IMR-90 (cell line): Measurements from ENCODE around the gene TGFBR1. TPM values are rescaled to one million over a fixed set of nuclear protein-coding genes. Genes with fewer than 3 reads are reported as not detected.

Experiments used
- ATAC-seq: fragments of 200-7000 bp; cut with Tn5 transposase; 2 replicates; pipeline ENCODE4 v1.9.1; 2020; ENCODE audit warnings: low read depth, mild to moderate bottlenecking, moderate library complexity
- BruUV-seq: library from RNA; stranded (reverse); fragments of 400-500 nt; replicated peaks from 2 replicates; lab custom pipeline; 2021; lab: Mats Ljungman, UMichigan
- CTCF ChIA-PET: fragments of 300-600 bp; formaldehyde crosslinking; extraction: SDS; loops from one replicate; lab custom pipeline; 2021; ENCODE audit warnings: antibody characterized with exemption; lab: Yijun Ruan, JAX
- POLR2A ChIA-PET: fragments of 300-600 bp; sonication (Branson Sonifier 250); formaldehyde crosslinking; loops from one replicate; lab custom pipeline; 2022; ENCODE audit warnings: antibody characterized with exemption; ENCODE audit not compliant: unreplicated experiment; lab: Charles Lee
- DNase-seq: peaks from one replicate; pipeline ENCODE4 v3.0.0; 2013
- H2AFZ ChIP-seq: replicated peaks from 2 replicates; pipeline ENCODE3; 2013; ENCODE audit warnings: low read length, mild to moderate bottlenecking; ENCODE audit not compliant: poor library complexity
- H2AK5ac ChIP-seq: 2 replicates; pipeline ENCODE4 v1.6.1; 2013; ENCODE audit warnings: low read depth, low read length, inconsistent platforms
- H2AK9ac ChIP-seq: replicated peaks from 2 replicates; pipeline ENCODE3; 2013; ENCODE audit warnings: mild to moderate bottlenecking, low read depth, low read length, moderate library complexity; ENCODE audit not compliant: poor library complexity
- H2BK120ac ChIP-seq: 2 replicates; pipeline ENCODE4 v1.6.1; 2013; ENCODE audit warnings: low read depth, low read length, inconsistent platforms
- H2BK15ac ChIP-seq: 3 replicates; pipeline ENCODE4 v1.6.1; 2013; ENCODE audit warnings: low read depth, low read length, inconsistent platforms
- H2BK20ac ChIP-seq: 2 replicates; pipeline ENCODE4 v1.6.1; 2013; ENCODE audit warnings: low read depth, mild to moderate bottlenecking, inconsistent platforms, low read length, moderate library complexity
- H2BK5ac ChIP-seq: 2 replicates; pipeline ENCODE4 v1.6.1; 2013; ENCODE audit warnings: mild to moderate bottlenecking, low read depth, low read length, inconsistent platforms; ENCODE audit not compliant: poor library complexity, severe bottlenecking
- H3K14ac ChIP-seq: replicated peaks from 2 replicates; pipeline ENCODE4 v1.6.1; 2013; ENCODE audit warnings: low read depth, low read length, inconsistent platforms
- H3K18ac ChIP-seq: 2 replicates; pipeline ENCODE4 v1.6.1; 2013; ENCODE audit warnings: low read depth, low read length, control low read depth
- H3K23ac ChIP-seq: 2 replicates; pipeline ENCODE4 v1.6.1; 2013; ENCODE audit warnings: low read depth, low read length, inconsistent platforms
- H3K27ac ChIP-seq: 2 replicates; pipeline ENCODE4 v1.5.1; 2013; ENCODE audit warnings: mild to moderate bottlenecking, control low read depth, low read length; ENCODE audit not compliant: insufficient read depth
- H3K27me3 ChIP-seq: 2 replicates; pipeline ENCODE4 v1.6.1; 2013; ENCODE audit warnings: low read length; ENCODE audit not compliant: control insufficient read depth, insufficient read depth
- H3K36me3 ChIP-seq: 2 replicates; pipeline ENCODE4 v1.6.1; 2013; ENCODE audit warnings: low read length, mixed read lengths; ENCODE audit not compliant: control insufficient read depth, insufficient read depth
- H3K4ac ChIP-seq: 2 replicates; pipeline ENCODE4 v1.6.1; 2013; ENCODE audit warnings: low read depth, low read length, inconsistent platforms
- H3K4me1 ChIP-seq: 2 replicates; pipeline ENCODE4 v1.6.1; 2013; ENCODE audit warnings: low read length, mixed read lengths; ENCODE audit not compliant: control insufficient read depth, insufficient read depth
- H3K4me2 ChIP-seq: 2 replicates; pipeline ENCODE4 v1.6.1; 2013; ENCODE audit warnings: low read depth, mild to moderate bottlenecking, control low read depth, low read length, moderate library complexity
- H3K4me3 ChIP-seq: 2 replicates; pipeline ENCODE4 v1.5.1; 2013; ENCODE audit warnings: low read depth, mild to moderate bottlenecking, control low read depth, low read length, moderate library complexity; ENCODE audit not compliant: insufficient read depth
- H3K56ac ChIP-seq: 2 replicates; pipeline ENCODE4 v1.6.1; 2013; ENCODE audit warnings: low read length, inconsistent platforms; ENCODE audit not compliant: insufficient read depth; ENCODE audit errors: extremely low read depth
- H3K79me1 ChIP-seq, 2 experiments: 2 replicates each; pipeline ENCODE4 v1.6.1; 2013; ENCODE audit warnings: low read length in 2 of 2, inconsistent platforms in 1 of 2, low read depth in 1 of 2
- H3K9ac ChIP-seq: 2 replicates; pipeline ENCODE4 v1.6.1; 2013; ENCODE audit warnings: low read depth, low read length, control low read depth
- H3K9me1 ChIP-seq: 2 replicates; pipeline ENCODE4 v1.6.1; 2013; ENCODE audit warnings: low read length, inconsistent platforms; ENCODE audit not compliant: insufficient read depth
- H3K9me3 ChIP-seq: 2 replicates; pipeline ENCODE4 v1.6.1; 2013; ENCODE audit warnings: low read length; ENCODE audit not compliant: control insufficient read depth, insufficient read depth
- H4K20me1 ChIP-seq: 2 replicates; pipeline ENCODE4 v1.6.1; 2013; ENCODE audit warnings: low read length, inconsistent platforms; ENCODE audit not compliant: insufficient read depth
- H4K5ac ChIP-seq: 2 replicates; pipeline ENCODE4 v1.6.1; 2013; ENCODE audit warnings: mild to moderate bottlenecking, low read depth, low read length, control low read depth
- H4K8ac ChIP-seq, 2 experiments: 2 replicates each; pipeline ENCODE4 v1.6.1; 2013; ENCODE audit warnings: low read depth in 2 of 2, low read length in 2 of 2, control low read depth in 1 of 2, inconsistent platforms in 1 of 2
- H4K91ac ChIP-seq: 2 replicates; pipeline ENCODE4 v1.6.1; 2013; ENCODE audit warnings: low read depth, low read length, inconsistent platforms; ENCODE audit not compliant: insufficient read depth
- BHLHE40 ChIP-seq: fragments of 150-350 bp; IDR thresholded peaks from 2 replicates; pipeline ENCODE4 v1.6.1; 2016; ENCODE audit warnings: mild to moderate bottlenecking, low read depth, low read length
- CEBPB ChIP-seq: IDR thresholded peaks from 2 replicates; pipeline ENCODE4 v1.6.1; 2012; ENCODE audit warnings: low read depth, low read length, improper control_type of control experiment
- CHD1 ChIP-seq: IDR thresholded peaks from 2 replicates; pipeline ENCODE4 v1.6.1; 2012; ENCODE audit warnings: low read depth, low read length, improper control_type of control experiment
- CTCF ChIP-seq: conservative IDR thresholded peaks from 2 replicates; pipeline ENCODE4 v1.5.1; 2012; ENCODE audit warnings: mild to moderate bottlenecking, low read depth, low read length, improper control_type of control experiment
- FOS ChIP-seq: fragments of 150-350 bp; IDR thresholded peaks from 2 replicates; pipeline ENCODE4 v1.6.1; 2016; ENCODE audit warnings: low read depth, low read length
- MAFK ChIP-seq: IDR thresholded peaks from 2 replicates; pipeline ENCODE4 v1.6.1; 2012; ENCODE audit warnings: low read depth, low read length, improper control_type of control experiment
- MAZ ChIP-seq: IDR thresholded peaks from 2 replicates; pipeline ENCODE4 v1.6.1; 2012; ENCODE audit warnings: low read depth, mild to moderate bottlenecking, low read length, improper control_type of control experiment, moderate library complexity, borderline replicate concordance
- MXI1 ChIP-seq: IDR thresholded peaks from 2 replicates; pipeline ENCODE4 v1.6.1; 2012; ENCODE audit warnings: low read depth, mild to moderate bottlenecking, low read length, moderate library complexity, borderline replicate concordance
- NFE2L2 ChIP-seq: fragments of 150-350 bp; IDR thresholded peaks from 2 replicates; pipeline ENCODE4 v1.6.1; 2016; ENCODE audit warnings: low read depth, mild to moderate bottlenecking, low read length
- POLR2A ChIP-seq: IDR thresholded peaks from 2 replicates; pipeline ENCODE4 v1.6.1; 2012; ENCODE audit warnings: mild to moderate bottlenecking, low read depth, low read length
- RCOR1 ChIP-seq: IDR thresholded peaks from 2 replicates; pipeline ENCODE4 v1.6.1; 2012; ENCODE audit warnings: mild to moderate bottlenecking, low read length, improper control_type of control experiment; ENCODE audit not compliant: insufficient replicate concordance
- RFX5 ChIP-seq: IDR thresholded peaks from 2 replicates; pipeline ENCODE4 v1.8.0; 2012; ENCODE audit warnings: low read depth, mild to moderate bottlenecking, low read length, moderate library complexity
- SMC3 ChIP-seq: fragments of 150-350 bp; IDR thresholded peaks from 2 replicates; pipeline ENCODE4 v1.6.1; 2016; ENCODE audit warnings: low read depth, mild to moderate bottlenecking, antibody characterized with exemption, low read length, moderate library complexity
- USF2 ChIP-seq: fragments of 150-350 bp; IDR thresholded peaks from 2 replicates; pipeline ENCODE4 v1.6.1; 2017; ENCODE audit warnings: mild to moderate bottlenecking, antibody characterized with exemption, low read length, low read depth
- WGBS, 2 experiments: methylation state at CpG; one replicate each; pipeline versions ENCODE4 v1.1.5 to v1.1.7; 2013; ENCODE audit warnings: missing lambda C conversion rate in 2 of 2; ENCODE audit not compliant: insufficient read length in 1 of 2; ENCODE audit errors: extremely low coverage in 2 of 2; 5-methylcytosine and 5-hydroxymethylcytosine counted together
- dilution Hi-C: fragments of 300-500 bp; cut with HindIII; formaldehyde crosslinking; loops from one replicate; pipeline ENCODE4 v1.14.3; 2018; ENCODE audit warnings: low sequenced_read_pairs; ENCODE audit not compliant: unreplicated experiment
- in situ Hi-C: fragments of 300-500 bp; cut with MboI; formaldehyde crosslinking; loops from 3 replicates; pipeline ENCODE4 v1.14.3; 2019; ENCODE audit warnings: low sequenced_read_pairs, inconsistent platforms, mixed read lengths
- intact Hi-C: fragments of 100-400 bp; cut with micrococcal nuclease; formaldehyde crosslinking; loops from 2 replicates; pipeline ENCODE4 v1.10.0; 2022
- polyA plus RNA-seq, 3 experiments: library from polyadenylated mRNA; depleted of rRNA; stranded (reverse); fragments of >200 nt; gene quantifications; 2 replicates each; pipeline ENCODE4 v1.2.3, GENCODE V29; 2012; ENCODE audit warnings: low replicate concordance in 1 of 3
- total RNA-seq: library from RNA; depleted of rRNA; stranded (reverse); fragments of >200 nt; gene quantifications from 2 replicates; pipeline ENCODE4 v1.2.3, GENCODE V29; 2012

Gene TGFBR1
- total and polyA plus RNA-seq, 2 of the 4 experiments (the other 2 are of a cell fraction), result 15.1 to 75.3 TPM

- no CpG with 5 or more reads among the region's 3 CpGs for WGBS, 2 experiments
- Histone ChIP-seq H2AK9ac (no peak overlapping the region), H3K9ac (no peak overlapping the region), H3K9me1 (peaks cover 7% of the 10 kb centered on the region), H3K23ac (no peak overlapping the region), H2AK5ac (no peak overlapping the region), H3K4ac (no peak overlapping the region), H3K27me3 (no peaks in the 10 kb centered on the region), H2BK5ac (no peak overlapping the region), H2BK120ac (no peak overlapping the region), H3K14ac (no peak overlapping the region), H3K79me1 (peaks cover 38 to 75% of the 10 kb centered on the region in 2 experiments), H2BK20ac (no peak overlapping the region), H4K20me1 (peaks cover 69% of the 10 kb centered on the region), H2BK15ac (no peak overlapping the region), H4K91ac (no peak overlapping the region), H3K4me1 (peaks cover 17% of the 10 kb centered on the region), H4K8ac (no peak overlapping the region), H2AFZ (no peak overlapping the region), H3K56ac (no peak overlapping the region), H3K27ac (no peak overlapping the region), H3K4me2 (no peak overlapping the region), H4K5ac (no peak overlapping the region), H3K18ac (no peak overlapping the region), H3K36me3 (peaks cover 8% of the 10 kb centered on the region), H3K4me3 (no peak overlapping the region), H3K9me3 (no peaks in the 10 kb centered on the region)
- TF ChIP-seq USF2 (no peak), BHLHE40 (no peak), FOS (no peak), RFX5 (no peak), CTCF (no peak), RCOR1 (no peak), MAZ (no peak), POLR2A (no peak), CHD1 (no peak), SMC3 (no peak), MXI1 (no peak), CEBPB (no peak), NFE2L2 (no peak), MAFK (no peak)
- POLR2A ChIA-PET, result no interaction called here
- no TSS peak for BruUV-seq
- intact Hi-C loops, result loop anchor here (2.0 kb wide), 1 partner anchor 14 kb away; no protein-coding TSS in a partner anchor
- ATAC-seq (no peak), DNase-seq (no peak)
- CTCF ChIA-PET, result interaction anchor here (0.7 to 1.4 kb wide), 3 partner anchors 13 to 869 kb away, joined by 3 to 4 read pairs (median 4); partner anchors contain the start of gene TBC1D2
- in situ Hi-C loops, result no loop called here
- dilution Hi-C loops, result loop anchor here (25.0 kb wide), 1 partner anchor 287 kb away; no protein-coding TSS in a partner anchor
Measured at GRCh38 chr9:99124534-99125255, 19.8 kb downstream of the TGFBR1 start.
